Measurements from ENCODE around the gene CASZ1. TPM values are rescaled to one million over a fixed set of nuclear protein-coding genes. Genes with fewer than 3 reads are reported as not detected.

CASZ1 gene
- polyA plus RNA-seq, 2 of the 4 experiments (the other 2 are of a cell fraction) = 0.52 to 1.2 TPM

GRCh38 chr1:10684221-10684620 is 112.2 kb downstream of the CASZ1 start:
- no peaks in the 10 kb centered on the region for H3K9me3 ChIP-seq
- no peak overlapping the region for H3K4me3 ChIP-seq
- ATAC-seq (no peak), DNase-seq (ENCODE audit: low read depth in 1 of 2, low spot score in 1 of 2) (no peak), FAIRE-seq (no peak)
- no peak overlapping the region for H3K27ac ChIP-seq
- ChIA-PET POLR2A (no interaction called here), CTCF (interaction anchor here (1.2 kb wide), 1 partner anchor 190 kb away, joined by 3 read pairs; no protein-coding TSS in a partner anchor)
- H3K4me2 ChIP-seq = no peak overlapping the region
- WGBS (ENCODE audit: missing lambda C conversion rate) = 85% methylated on average over 8 of the region's 10 CpGs
- TF ChIP-seq FOSL2 (IDR thresholded peaks at IDR 0.05) (no peak), FOSL2 (CRISPR knock-in tag; IDR thresholded peaks at IDR 0.05) (no peak), CHD2 (IDR thresholded peaks at IDR 0.05; ENCODE audit: low read length, partially characterized antibody) (no peak), RARB (CRISPR knock-in tag; IDR thresholded peaks at IDR 0.05) (no peak), HEYL (CRISPR knock-in tag; IDR thresholded peaks at IDR 0.05) (no peak), RAD21 (conservative IDR thresholded peaks at IDR 0.05 in 1 of 2, IDR thresholded peaks at IDR 0.05 in 1 of 2) (no peak), HOXB5 (CRISPR knock-in tag; IDR thresholded peaks at IDR 0.05) (no peak), PBX3 (IDR thresholded peaks at IDR 0.05) (no peak), ZNF302 (CRISPR knock-in tag; IDR thresholded peaks at IDR 0.05) (no peak), JUN (IDR thresholded peaks at IDR 0.05) (no peak), USF2 (IDR thresholded peaks at IDR 0.05) (no peak)
- TF ChIP-seq, protein P1, sequence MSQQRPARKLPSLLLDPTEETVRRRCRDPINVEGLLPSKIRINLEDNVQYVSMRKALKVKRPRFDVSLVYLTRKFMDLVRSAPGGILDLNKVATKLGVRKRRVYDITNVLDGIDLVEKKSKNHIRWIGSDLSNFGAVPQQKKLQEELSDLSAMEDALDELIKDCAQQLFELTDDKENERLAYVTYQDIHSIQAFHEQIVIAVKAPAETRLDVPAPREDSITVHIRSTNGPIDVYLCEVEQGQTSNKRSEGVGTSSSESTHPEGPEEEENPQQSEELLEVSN (IDR thresholded peaks at IDR 0.05; ENCODE audit: borderline replicate concordance, low read depth) = no peak
- TF ChIP-seq, protein P2, sequence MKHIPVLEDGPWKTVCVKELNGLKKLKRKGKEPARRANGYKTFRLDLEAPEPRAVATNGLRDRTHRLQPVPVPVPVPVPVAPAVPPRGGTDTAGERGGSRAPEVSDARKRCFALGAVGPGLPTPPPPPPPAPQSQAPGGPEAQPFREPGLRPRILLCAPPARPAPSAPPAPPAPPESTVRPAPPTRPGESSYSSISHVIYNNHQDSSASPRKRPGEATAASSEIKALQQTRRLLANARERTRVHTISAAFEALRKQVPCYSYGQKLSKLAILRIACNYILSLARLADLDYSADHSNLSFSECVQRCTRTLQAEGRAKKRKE (CRISPR knock-in tag; IDR thresholded peaks at IDR 0.05; ENCODE audit: low read depth) = no peak
- TF ChIP-seq, protein P3, sequence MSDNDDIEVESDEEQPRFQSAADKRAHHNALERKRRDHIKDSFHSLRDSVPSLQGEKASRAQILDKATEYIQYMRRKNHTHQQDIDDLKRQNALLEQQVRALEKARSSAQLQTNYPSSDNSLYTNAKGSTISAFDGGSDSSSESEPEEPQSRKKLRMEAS (IDR thresholded peaks at IDR 0.05) = no peak
- peaks cover 6% of the 10 kb centered on the region; the same call in 1 of the 3 replicates for H3K4me1 ChIP-seq

DNA sequence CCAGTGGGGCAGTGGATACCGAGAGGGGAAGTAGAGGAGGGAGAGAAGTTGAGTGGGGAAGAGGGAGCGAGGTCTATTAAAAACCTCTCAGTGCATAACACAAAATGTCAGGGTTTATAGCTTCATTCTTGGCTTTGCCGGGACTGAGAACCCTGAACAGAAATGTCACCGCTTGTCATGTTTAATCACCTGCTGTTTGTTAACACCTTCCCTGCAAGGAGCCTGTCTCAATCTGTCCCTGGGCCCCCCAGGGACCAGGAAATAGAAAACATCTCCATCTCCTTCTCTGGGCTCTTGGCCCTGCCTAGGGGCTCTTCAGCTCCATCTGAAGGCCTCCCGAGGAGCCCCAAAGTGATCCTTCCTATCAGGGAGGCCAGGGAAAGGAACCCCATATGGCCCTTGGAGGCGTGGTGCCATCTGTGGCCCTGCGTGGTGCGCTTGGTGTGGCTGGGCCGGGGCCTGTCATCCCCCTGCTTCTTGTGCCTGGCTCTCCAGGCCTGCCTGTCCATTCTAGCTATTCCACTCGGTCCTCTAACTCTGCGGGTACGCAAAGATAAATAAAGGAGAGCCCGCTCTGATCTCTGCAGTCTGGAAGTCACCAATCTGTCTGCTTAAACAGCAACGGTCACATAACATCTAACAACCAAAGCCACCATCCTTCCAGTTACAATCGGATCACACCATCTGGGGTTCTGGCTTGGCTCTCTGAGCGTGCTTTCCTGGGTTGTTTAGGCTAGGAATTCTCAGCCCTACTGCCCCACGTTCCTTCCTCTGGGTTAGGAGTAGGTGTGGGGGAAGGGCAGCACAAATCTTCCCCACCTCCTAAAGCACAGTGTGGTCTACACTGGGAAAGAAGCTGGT is 113.8 kb downstream of the CASZ1 start:
- TF ChIP-seq FOSB (CRISPR knock-in tag; IDR thresholded peaks at IDR 0.05) (no peak), MAZ (IDR thresholded peaks at IDR 0.05; ENCODE audit: borderline replicate concordance, low read depth, low read length) (no peak), NPAS2 (CRISPR knock-in tag; IDR thresholded peaks at IDR 0.05; ENCODE audit: borderline replicate concordance) (no peak), HOXA7 (CRISPR knock-in tag; IDR thresholded peaks at IDR 0.05) (no peak), TFCP2L1 (CRISPR knock-in tag; IDR thresholded peaks at IDR 0.05) (no peak), KDM1A (IDR thresholded peaks at IDR 0.05; ENCODE audit: low read depth) (no peak), RNF2 (IDR thresholded peaks at IDR 0.05; ENCODE audit: borderline replicate concordance, low read depth) (no peak), CBX8 (IDR thresholded peaks at IDR 0.05) (no peak), SREBF2 (IDR thresholded peaks at IDR 0.05) (no peak), ZNF302 (CRISPR knock-in tag; IDR thresholded peaks at IDR 0.05) (no peak), RCOR1 (IDR thresholded peaks at IDR 0.05; ENCODE audit: low read depth, low read length) (no peak), USF2 (IDR thresholded peaks at IDR 0.05) (no peak), FOXS1 (CRISPR knock-in tag; IDR thresholded peaks at IDR 0.05) (no peak), CEBPB (IDR thresholded peaks at IDR 0.05) (no peak)
- TF ChIP-seq, protein P4, sequence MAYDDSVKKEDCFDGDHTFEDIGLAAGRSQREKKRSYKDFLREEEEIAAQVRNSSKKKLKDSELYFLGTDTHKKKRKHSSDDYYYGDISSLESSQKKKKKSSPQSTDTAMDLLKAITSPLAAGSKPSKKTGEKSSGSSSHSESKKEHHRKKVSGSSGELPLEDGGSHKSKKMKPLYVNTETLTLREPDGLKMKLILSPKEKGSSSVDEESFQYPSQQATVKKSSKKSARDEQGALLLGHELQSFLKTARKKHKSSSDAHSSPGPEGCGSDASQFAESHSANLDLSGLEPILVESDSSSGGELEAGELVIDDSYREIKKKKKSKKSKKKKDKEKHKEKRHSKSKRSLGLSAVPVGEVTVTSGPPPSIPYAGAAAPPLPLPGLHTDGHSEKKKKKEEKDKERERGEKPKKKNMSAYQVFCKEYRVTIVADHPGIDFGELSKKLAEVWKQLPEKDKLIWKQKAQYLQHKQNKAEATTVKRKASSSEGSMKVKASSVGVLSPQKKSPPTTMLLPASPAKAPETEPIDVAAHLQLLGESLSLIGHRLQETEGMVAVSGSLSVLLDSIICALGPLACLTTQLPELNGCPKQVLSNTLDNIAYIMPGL (CRISPR knock-in tag; IDR thresholded peaks at IDR 0.05; ENCODE audit: borderline replicate concordance) = no peak
- TF ChIP-seq, protein P5, sequence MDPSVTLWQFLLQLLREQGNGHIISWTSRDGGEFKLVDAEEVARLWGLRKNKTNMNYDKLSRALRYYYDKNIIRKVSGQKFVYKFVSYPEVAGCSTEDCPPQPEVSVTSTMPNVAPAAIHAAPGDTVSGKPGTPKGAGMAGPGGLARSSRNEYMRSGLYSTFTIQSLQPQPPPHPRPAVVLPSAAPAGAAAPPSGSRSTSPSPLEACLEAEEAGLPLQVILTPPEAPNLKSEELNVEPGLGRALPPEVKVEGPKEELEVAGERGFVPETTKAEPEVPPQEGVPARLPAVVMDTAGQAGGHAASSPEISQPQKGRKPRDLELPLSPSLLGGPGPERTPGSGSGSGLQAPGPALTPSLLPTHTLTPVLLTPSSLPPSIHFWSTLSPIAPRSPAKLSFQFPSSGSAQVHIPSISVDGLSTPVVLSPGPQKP (IDR thresholded peaks at IDR 0.05; ENCODE audit: low read depth, low read length) = no peak
- TF ChIP-seq, protein P1 (IDR thresholded peaks at IDR 0.05; ENCODE audit: borderline replicate concordance, low read depth) = no peak
- FAIRE-seq = no peak
- 86% methylated on average over 15 of the region's 17 CpGs for WGBS (ENCODE audit: missing lambda C conversion rate)

More for the DNA sequence above, 113.8 kb downstream of the CASZ1 start:
- DNase-seq (ENCODE audit: low read depth in 1 of 2, low spot score in 1 of 2) = no peak
- ChIA-PET POLR2A (no interaction called here), CTCF (interaction anchor here (0.7 to 1.6 kb wide), 3 partner anchors 9 to 454 kb away, joined by 3 read pairs; no protein-coding TSS in a partner anchor)
- Histone ChIP-seq H3K27ac (no peak overlapping the region), H3K4me1 (peaks cover 6% of the 10 kb centered on the region; the same call in 1 of the 3 replicates), H3K4me2 (no peak overlapping the region), H3K4me3 (no peak overlapping the region), H3K9me3 (no peaks in the 10 kb centered on the region)
- no peak for ATAC-seq
